GM21367 (cell line): ENCODE data around the gene CMSS1.

Source experiments
- ATAC-seq: cut with Tn5 transposase; IDR thresholded peaks from one replicate; pipeline ENCODE4 v1.9.1; 2021; ENCODE audit not compliant: unreplicated experiment

CMSS1 gene

GRCh38 chr3:99817437-99818240 is at the start of gene CMSS1:
Gene CMSS1, plus strand, starts transcription at chr3:99817862.
- peak; percentile 97 for ATAC-seq

- ATAC-seq, result no peak
These were observed 49.5 kb upstream of the CMSS1 start for GRCh38 chr3:99768126-99768525.

GRCh38 chr3:99768808-99769501 is 48.7 kb upstream of the CMSS1 start:
- ATAC-seq, result no peak

GRCh38 chr3:99772171-99772570 is 45.5 kb upstream of the CMSS1 start:
- no peak for ATAC-seq

GRCh38 chr3:99772671-99773070 is 45.0 kb upstream of the CMSS1 start:
- no peak for ATAC-seq

GRCh38 chr3:99774467-99774866 is 43.2 kb upstream of the CMSS1 start:
- peak; percentile 88 for ATAC-seq

GRCh38 chr3:99776516-99777209 is 41.0 kb upstream of the CMSS1 start:
- ATAC-seq, result no peak

GRCh38 chr3:99777210-99777549 is 40.5 kb upstream of the CMSS1 start:
- no peak for ATAC-seq

- no peak for ATAC-seq
These were observed 40.0 kb upstream of the CMSS1 start for GRCh38 chr3:99777708-99778107.

- ATAC-seq, result no peak
These were observed 36.9 kb upstream of the CMSS1 start for GRCh38 chr3:99780749-99781148.

- no peak for ATAC-seq
These were observed 35.9 kb upstream of the CMSS1 start for GRCh38 chr3:99781761-99782160.

GRCh38 chr3:99783011-99783573 is 34.6 kb upstream of the CMSS1 start:
- no peak for ATAC-seq

GRCh38 chr3:99789011-99789721 is 28.5 kb upstream of the CMSS1 start:
- ATAC-seq, result peak; percentile 94

- no peak for ATAC-seq
These were observed 23.2 kb upstream of the CMSS1 start for GRCh38 chr3:99794485-99794884.

GRCh38 chr3:99795573-99795972 is 22.1 kb upstream of the CMSS1 start:
- ATAC-seq, result no peak

GRCh38 chr3:99799422-99799821 is 18.2 kb upstream of the CMSS1 start:
- ATAC-seq, result no peak

- no peak for ATAC-seq
These were observed 14.4 kb upstream of the CMSS1 start for GRCh38 chr3:99803297-99803696.

GRCh38 chr3:99805160-99805559 is 12.5 kb upstream of the CMSS1 start:
- no peak for ATAC-seq

- ATAC-seq, result peak; percentile 60
These were observed 9.4 kb upstream of the CMSS1 start for GRCh38 chr3:99808163-99808794.

- no peak for ATAC-seq
These were observed 8.1 kb upstream of the CMSS1 start for GRCh38 chr3:99809565-99809964.

- ATAC-seq, result no peak
These were observed 7.3 kb upstream of the CMSS1 start for GRCh38 chr3:99810403-99810802.
